Ramos (cell line): Measurements from ENCODE around the gene PLCH1.

ENCODE experiments used
- in situ Hi-C: fragments of 300-500 bp; cut with MboI; formaldehyde crosslinking; loops from one replicate; pipeline ENCODE4 v1.14.3; 2022; ENCODE audit warnings: low sequenced_read_pairs; ENCODE audit not compliant: unreplicated experiment

PLCH1 gene

DNA sequence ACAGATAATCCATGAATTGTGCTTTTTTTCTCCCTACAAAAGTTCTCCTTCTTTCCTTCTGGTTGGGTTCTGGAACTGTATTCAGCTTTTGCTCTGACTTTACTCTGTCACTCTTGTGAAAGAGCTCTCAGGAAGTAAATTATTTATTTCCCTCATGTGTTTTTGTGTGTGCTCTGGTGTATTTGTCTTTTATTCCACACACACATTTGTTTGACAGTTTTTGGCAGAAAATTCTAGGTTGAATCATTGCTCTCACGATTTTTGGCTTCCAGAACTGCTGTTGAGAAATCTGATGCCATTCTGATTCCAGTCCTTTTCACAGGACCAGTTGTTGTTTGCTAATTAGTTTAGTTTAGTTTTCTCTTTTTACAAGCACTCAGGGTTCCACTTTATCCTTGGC, 172.8 kb downstream of the PLCH1 start:
- in situ Hi-C loops = no loop called here

GRCh38 chr3:155568295-155568694, 176.6 kb downstream of the PLCH1 start:
- in situ Hi-C loops = no loop called here

DNA sequence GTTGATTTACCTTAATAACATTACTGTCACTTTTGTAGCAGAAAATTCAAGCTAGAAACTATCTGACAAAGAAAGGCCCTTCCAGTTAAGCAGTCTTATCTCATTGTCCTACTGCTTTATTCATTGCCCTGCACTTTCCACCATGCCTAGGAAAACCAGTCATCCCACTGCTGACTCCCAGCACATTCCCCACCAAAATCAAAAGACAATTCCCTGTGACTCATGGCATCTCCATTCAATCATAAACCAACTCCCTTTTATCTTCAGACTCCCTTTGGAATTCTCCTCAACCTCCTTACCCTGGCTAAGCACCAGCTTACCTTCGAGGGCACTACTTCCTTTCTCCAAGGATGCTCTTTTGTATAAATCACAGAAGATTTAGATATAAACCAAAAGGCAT, 184.3 kb downstream of the PLCH1 start:
- in situ Hi-C loops = no loop called here

DNA sequence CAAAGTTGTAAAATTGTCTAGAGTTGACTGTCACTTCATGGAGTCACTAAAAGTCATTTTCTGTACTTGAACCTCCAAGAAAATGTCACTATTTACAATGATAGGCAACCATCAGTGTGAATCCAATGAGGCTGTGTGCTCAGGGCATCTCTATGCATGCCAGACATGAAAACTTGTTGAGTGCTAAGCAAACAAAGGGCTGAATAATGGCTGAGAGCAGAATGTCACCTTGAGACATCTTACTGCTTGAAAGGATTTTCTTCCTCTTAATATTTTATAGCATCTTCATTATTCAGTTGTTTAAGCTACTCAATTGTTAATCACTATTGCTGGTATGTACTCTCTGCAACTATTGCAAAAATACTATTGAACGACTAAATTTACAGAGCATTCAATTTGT, 184.7 kb downstream of the PLCH1 start:
- in situ Hi-C loops = no loop called here

GRCh38 chr3:155556531-155556930, 188.3 kb downstream of the PLCH1 start:
- in situ Hi-C loops = no loop called here

- in situ Hi-C loops = no loop called here
These were observed 189.3 kb downstream of the PLCH1 start for GRCh38 chr3:155555479-155556060.

DNA sequence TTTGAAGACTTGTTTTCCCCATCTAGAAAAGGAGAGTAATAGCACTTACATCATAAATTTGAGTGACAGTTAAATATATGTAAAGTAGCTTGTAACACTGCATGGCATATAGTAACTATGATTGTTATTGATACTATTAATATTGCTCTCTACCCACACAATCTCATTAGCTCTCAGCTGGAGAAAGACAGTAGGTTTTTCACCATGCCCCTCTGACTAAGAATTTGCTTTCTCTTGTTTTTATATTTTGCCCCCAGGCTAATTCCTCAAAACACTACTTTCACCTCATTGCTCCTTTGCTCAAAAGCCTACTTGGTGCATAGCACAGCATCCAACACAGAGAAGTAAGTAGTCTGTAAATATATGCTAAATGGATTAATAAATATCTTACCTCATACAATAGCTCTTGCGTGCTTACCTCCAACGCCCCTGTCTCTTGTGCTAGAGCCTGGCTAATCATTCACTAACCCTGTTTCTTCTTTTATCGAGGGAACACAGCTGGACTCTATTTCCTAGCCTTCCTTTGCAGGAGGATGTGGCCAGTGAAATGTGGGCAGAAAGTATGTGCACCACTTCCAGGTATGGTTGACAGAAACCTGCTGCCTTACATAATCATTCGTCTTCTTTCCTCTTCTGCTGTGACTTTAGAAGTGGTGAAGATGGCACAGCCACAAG, 190.0 kb downstream of the PLCH1 start:
- in situ Hi-C loops = no loop called here

GRCh38 chr3:155553780-155554179, 191.1 kb downstream of the PLCH1 start:
- in situ Hi-C loops = no loop called here

- in situ Hi-C loops = no loop called here
These were observed 191.5 kb downstream of the PLCH1 start for GRCh38 chr3:155553326-155553725.

DNA sequence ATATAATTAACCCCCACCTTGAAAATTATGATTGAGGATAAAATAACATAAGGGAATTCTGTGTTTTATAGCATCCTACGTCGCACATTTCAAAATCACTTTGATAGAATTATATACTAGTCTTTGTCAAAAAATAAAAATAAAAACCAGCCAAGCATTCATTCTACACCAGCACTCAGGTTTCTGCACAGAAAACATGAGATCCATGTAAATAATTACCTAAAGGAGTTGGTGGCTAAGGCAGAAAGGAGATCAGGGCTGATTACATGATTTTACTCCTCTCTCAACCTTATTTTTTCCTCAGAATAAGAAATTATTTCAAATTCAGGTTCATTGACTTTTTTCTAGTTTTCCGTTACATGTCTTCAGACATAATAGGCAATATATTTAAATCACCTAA, 194.5 kb downstream of the PLCH1 start:
- in situ Hi-C loops = no loop called here

- in situ Hi-C loops = no loop called here
These were observed 195.8 kb downstream of the PLCH1 start for GRCh38 chr3:155549087-155549486.

GRCh38 chr3:155548195-155548594, 196.7 kb downstream of the PLCH1 start:
- in situ Hi-C loops = no loop called here

DNA sequence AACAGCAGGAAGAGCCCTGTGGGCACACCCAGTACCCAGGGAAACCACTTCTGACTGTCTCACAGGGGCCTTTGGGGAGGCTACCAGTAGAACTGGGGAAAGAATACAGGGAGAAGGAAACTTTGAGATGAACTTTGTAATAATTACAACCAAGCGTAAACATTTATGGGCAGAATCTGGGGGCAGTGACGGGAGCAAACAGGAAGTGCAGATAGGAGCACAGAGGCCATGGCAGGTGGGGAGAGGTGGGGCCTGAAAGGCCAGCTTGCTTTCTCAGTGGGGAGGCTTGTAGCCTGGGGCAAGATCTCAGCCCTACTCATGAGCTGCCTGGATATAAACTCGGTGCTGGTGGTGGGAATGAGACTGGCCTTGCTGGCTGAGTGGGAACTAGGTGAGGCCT, 209.8 kb downstream of the PLCH1 start:
- in situ Hi-C loops = no loop called here

GRCh38 chr3:155528579-155528978, 216.3 kb downstream of the PLCH1 start:
- in situ Hi-C loops = no loop called here

- in situ Hi-C loops = no loop called here
These were observed 219.5 kb downstream of the PLCH1 start for GRCh38 chr3:155525324-155525833.

DNA sequence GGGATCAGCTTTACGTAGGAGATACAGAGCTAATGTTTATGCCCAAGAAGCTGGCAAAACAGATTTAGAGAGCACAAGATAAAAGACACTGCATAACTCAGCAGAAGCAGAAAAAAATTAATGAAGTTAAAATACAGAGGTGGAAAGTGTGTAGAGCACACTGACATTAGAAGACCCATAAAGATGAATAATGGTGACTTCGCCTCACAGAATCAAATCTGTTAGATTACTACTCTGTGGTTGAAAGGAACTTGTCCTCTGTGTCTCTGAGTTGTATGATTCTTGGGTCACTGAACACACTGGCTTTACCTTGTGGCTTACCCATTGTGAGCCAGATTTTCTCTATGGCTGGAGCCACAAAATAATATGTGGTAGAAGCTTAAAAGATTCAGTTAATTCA, 224.4 kb downstream of the PLCH1 start:
- in situ Hi-C loops = no loop called here

DNA sequence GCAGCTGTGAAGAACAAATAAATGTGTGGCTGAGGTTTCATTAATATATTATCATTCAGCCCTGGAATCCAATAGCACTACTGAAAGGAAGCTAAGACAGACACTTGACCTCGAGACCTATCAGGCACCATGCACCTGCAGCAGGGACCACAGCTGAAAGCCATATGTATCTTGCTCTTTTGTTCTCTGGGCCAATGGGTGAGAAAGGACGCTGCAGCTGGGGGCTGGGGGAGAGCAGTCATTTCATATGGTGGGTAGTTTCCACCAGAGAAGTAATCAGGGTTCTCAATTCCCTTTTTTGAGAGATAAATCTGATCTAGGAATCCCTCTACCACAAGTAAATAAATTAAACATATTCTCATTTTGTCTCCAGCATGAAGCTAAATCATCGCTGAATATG, 225.8 kb downstream of the PLCH1 start:
- in situ Hi-C loops = no loop called here

- in situ Hi-C loops = no loop called here
These were observed 227.0 kb downstream of the PLCH1 start for GRCh38 chr3:155517903-155518302.

- in situ Hi-C loops = no loop called here
These were observed 228.4 kb downstream of the PLCH1 start for GRCh38 chr3:155516439-155516838.

GRCh38 chr3:155512867-155513261, 232.0 kb downstream of the PLCH1 start:
- in situ Hi-C loops = no loop called here

GRCh38 chr3:155512175-155512866, 232.6 kb downstream of the PLCH1 start:
- in situ Hi-C loops = no loop called here

DNA sequence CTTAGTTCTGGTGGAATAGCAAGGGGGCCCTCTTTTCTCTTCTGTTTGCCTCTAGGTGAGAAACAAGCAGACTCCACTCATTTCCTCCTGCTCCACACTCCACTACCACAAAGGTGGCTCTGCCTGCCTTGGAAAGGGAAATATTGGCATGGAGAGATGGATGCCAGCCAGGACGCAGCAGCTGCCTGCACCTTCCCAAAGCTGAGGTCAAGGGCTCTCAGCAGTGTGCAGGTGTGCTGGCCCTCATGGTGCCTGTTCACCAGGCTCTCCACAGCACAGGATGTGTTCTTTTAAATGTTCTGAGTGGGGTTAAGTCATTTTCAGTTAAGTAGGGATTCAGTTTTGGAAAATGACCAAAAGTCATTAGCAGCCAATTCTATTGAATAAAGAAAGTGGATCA, 240.2 kb downstream of the PLCH1 start:
- in situ Hi-C loops = no loop called here
